HepG2 (cell line): ENCODE data around the gene RRP36. TPM values are rescaled to one million over a fixed set of nuclear protein-coding genes. Genes with fewer than 3 reads are reported as not detected.

Experiments used
- AGO1 ChIP-seq: fragments of 200-400 bp; formaldehyde crosslinking; IDR thresholded peaks from 2 replicates; pipeline ENCODE4 v1.6.1; 2017; ENCODE audit warnings: mild to moderate bottlenecking, low read depth, low read length, moderate library complexity; ENCODE audit not compliant: poor library complexity, severe bottlenecking
- CEBPZ ChIP-seq: IDR thresholded peaks from 2 replicates; pipeline ENCODE4 v1.6.1; 2012; ENCODE audit warnings: low read length, improper control_type of control experiment
- ELF3 ChIP-seq: IDR thresholded peaks from 2 replicates; pipeline ENCODE4 v1.6.1; 2016; ENCODE audit warnings: missing genetic modification reagents, missing compliant biosample characterization
- FOXK2 ChIP-seq: fragments of 450-650 bp; IDR thresholded peaks from 2 replicates; pipeline ENCODE4 v1.6.1; 2016
- FOXP1 ChIP-seq, 2 experiments: fragments of 450-650 bp in 1 of 2; IDR thresholded peaks; 2 replicates each; pipeline ENCODE4 v1.6.1; 2017 to 2018; ENCODE audit warnings: antibody characterized with exemption in 1 of 2
- HNRNPH1 ChIP-seq: fragments of 200-400 bp; formaldehyde crosslinking; optimal IDR thresholded peaks from 2 replicates; pipeline ENCODE3; 2017; ENCODE audit warnings: mild to moderate bottlenecking, low read depth, low read length
- HNRNPLL ChIP-seq: fragments of 200-400 bp; formaldehyde crosslinking; IDR thresholded peaks from 2 replicates; pipeline ENCODE4 v1.6.1; 2017; ENCODE audit warnings: mild to moderate bottlenecking, low read depth, low read length; ENCODE audit not compliant: poor library complexity, severe bottlenecking
- JUN ChIP-seq: sonication (generic); formaldehyde crosslinking; IDR thresholded peaks from 2 replicates; pipeline ENCODE4 v1.4.0; 2020; ENCODE audit warnings: mild to moderate bottlenecking, missing genetic modification reagents
- MAZ ChIP-seq, 2 experiments: sonication (generic) in 1 of 2; formaldehyde crosslinking in 1 of 2; IDR thresholded peaks; 2 replicates each; pipeline versions ENCODE4 v1.5.0 to v1.6.1; 2012 to 2020; ENCODE audit warnings: low read depth in 2 of 2, mild to moderate bottlenecking in 2 of 2, borderline replicate concordance in 1 of 2, improper control_type of control experiment in 1 of 2, low read length in 1 of 2, missing genetic modification reagents in 1 of 2, moderate library complexity in 1 of 2
- REST ChIP-seq, 2 experiments: IDR thresholded peaks; 2 replicates each; pipeline ENCODE4 v1.6.1; 2011 to 2012; ENCODE audit warnings: low read length in 2 of 2, borderline replicate concordance in 1 of 2, low read depth in 1 of 2, mild to moderate bottlenecking in 1 of 2, moderate library complexity in 1 of 2
- TOE1 ChIP-seq: sonication (generic); formaldehyde crosslinking; IDR thresholded peaks from 2 replicates; pipeline ENCODE4 v1.4.0; 2020; ENCODE audit warnings: mild to moderate bottlenecking, missing genetic modification reagents
- ZBTB10 ChIP-seq: sonication (generic); formaldehyde crosslinking; IDR thresholded peaks from 2 replicates; pipeline ENCODE4 v1.4.0; 2020; ENCODE audit warnings: missing genetic modification reagents, borderline replicate concordance
- ZBTB8A ChIP-seq: sonication (generic); formaldehyde crosslinking; IDR thresholded peaks from 2 replicates; pipeline ENCODE4 v1.4.0; 2020; ENCODE audit warnings: mild to moderate bottlenecking, low read depth, missing genetic modification reagents, borderline replicate concordance
- ZKSCAN8 ChIP-seq: IDR thresholded peaks from 2 replicates; pipeline ENCODE4 v1.6.1; 2016; ENCODE audit warnings: borderline replicate concordance, missing genetic modification reagents, missing compliant biosample characterization
- ZNF232 ChIP-seq: sonication (generic); formaldehyde crosslinking; IDR thresholded peaks from 2 replicates; pipeline ENCODE4 v1.4.0; 2020; ENCODE audit warnings: missing genetic modification reagents, borderline replicate concordance
- ZNF24 ChIP-seq: fragments of 450-650 bp; IDR thresholded peaks from 2 replicates; pipeline ENCODE4 v1.6.1; 2017; ENCODE audit warnings: antibody characterized with exemption, mild to moderate bottlenecking
- ZNF713 ChIP-seq: sonication (generic); formaldehyde crosslinking; IDR thresholded peaks from 2 replicates; pipeline ENCODE4 v1.4.0; 2020; ENCODE audit warnings: mild to moderate bottlenecking, missing genetic modification reagents
- ZSCAN25 ChIP-seq: sonication (generic); formaldehyde crosslinking; IDR thresholded peaks from 2 replicates; pipeline ENCODE4 v1.8.0; 2022; ENCODE audit warnings: mild to moderate bottlenecking, missing genetic modification reagents
- polyA plus RNA-seq, 8 experiments: library from polyadenylated mRNA; depleted of rRNA in 3 of 8; stranded (reverse) in 7 of 8; unstranded in 1 of 8; fragments of >200 nt; fragmentation: Illumina TruSeq in 4 of 8; extraction: Trizol in 4 of 8; gene quantifications; 2 replicates each; pipeline versions ENCODE4 v1.2.1 to v1.2.3, GENCODE V29; 2011 to 2016; ENCODE audit warnings: low read depth in 4 of 8, missing spikeins in 1 of 8, mixed read lengths in 1 of 8; ENCODE audit not compliant: insufficient read depth in 1 of 8
- total RNA-seq, 5 experiments: library from RNA; depleted of rRNA; stranded (reverse); fragments of >200 nt; fragmentation: Illumina TruSeq; extraction: Trizol; gene quantifications; 2 replicates each; pipeline ENCODE4 v1.2.3, GENCODE V29; 2016; ENCODE audit warnings: low read depth in 1 of 5

The RRP36 gene
- total and polyA plus RNA-seq, 2 of the 13 experiments (the other 11 are each of a cell fraction or from before 2014, with no cell fraction given), result 29.5 to 144 TPM

GRCh38 chr6:43059168-43060033 lies 38.0 kb downstream of the RRP36 start, which contains the start of the genes KLC4 and MRPL2 (continued):
- TF ChIP-seq ZBTB10 (CRISPR knock-in tag) (no peak), AGO1 (no peak), HNRNPH1 (no peak), FOXK2 (peak; percentile 83), MAZ (IDR thresholded peaks at IDR 0.05; ENCODE audit: borderline replicate concordance, low read depth, low read length) (no peak; the same call in 1 of the 2 replicates), MAZ (CRISPR knock-in tag; IDR thresholded peaks at IDR 0.05; ENCODE audit: low read depth) (peak; percentile 31; the same call in 1 of the 2 replicates), REST (IDR thresholded peaks at IDR 0.05; ENCODE audit: borderline replicate concordance in 1 of 2, low read depth in 1 of 2, low read length in 2 of 2) (peak in 1 of 2 experiments; percentile 71; a peak in 1 of 4 replicates), JUN (CRISPR knock-in tag) (peak; percentile 57), ZKSCAN8 (no peak; the same call in 1 of the 2 replicates), ZNF232 (peak; percentile 55; the same call in 1 of the 2 replicates), ELF3 (CRISPR knock-in tag) (peak; percentile 27), HNRNPLL (peak; percentile 67), ZNF24 (no peak), FOXP1 (IDR thresholded peaks at IDR 0.05) (no peak), FOXP1 (CRISPR knock-in tag; IDR thresholded peaks at IDR 0.05) (peak; percentile 38; the same call in 1 of the 2 replicates), CEBPZ (no peak), ZSCAN25 (no peak), ZNF713 (CRISPR knock-in tag) (no peak), ZBTB8A (no peak), TOE1 (no peak)
